Measurements from ENCODE around the gene GRIK2.

GRCh38 chr6:101728388-101728787 is 334.9 kb downstream of the GRIK2 start:
- no peak for TF ChIP-seq CTCF (conservative IDR thresholded peaks at IDR 0.05; ENCODE audit: low read depth, low read length)
- no peak for TF ChIP-seq EZH2 (IDR thresholded peaks at IDR 0.05; ENCODE audit: low read length, unreplicated experiment)
